CD8-positive, alpha-beta memory T cell (primary cell): ENCODE data around the gene SPNS2. TPM values are rescaled to one million over a fixed set of nuclear protein-coding genes. Genes with fewer than 3 reads are reported as not detected.

Source experiments
- CTCF ChIA-PET: fragments of 350-600 bp; sonication (Branson Sonifier 250); formaldehyde crosslinking; loops from one replicate; lab custom pipeline; 2021; ENCODE audit warnings: antibody characterized with exemption; lab: Charles Lee
- POLR2A ChIA-PET: fragments of 350-600 bp; sonication (Branson Sonifier 250); formaldehyde crosslinking; loops from one replicate; lab custom pipeline; 2021; ENCODE audit warnings: antibody characterized with exemption; lab: Charles Lee
- DNase-seq, 5 donors: peaks; one replicate each; pipeline versions ENCODE4 v3.0.0 to v3.0.0-alpha.2; 2020 to 2022; ENCODE audit warnings: mixed read lengths in 1 of 5
- H3K27ac ChIP-seq: one replicate; pipeline ENCODE4 v1.7.0; 2013; ENCODE audit warnings: low read depth, mild to moderate bottlenecking, low read length, moderate library complexity
- H3K27me3 ChIP-seq: 2 replicates; pipeline ENCODE4 v1.7.0; 2013; ENCODE audit warnings: low read length, mild to moderate bottlenecking; ENCODE audit not compliant: insufficient read depth, poor library complexity, severe bottlenecking
- H3K36me3 ChIP-seq: 2 replicates; pipeline ENCODE4 v1.7.0; 2013; ENCODE audit warnings: mild to moderate bottlenecking, low read length, moderate library complexity; ENCODE audit not compliant: insufficient read depth
- H3K4me1 ChIP-seq: 2 replicates; pipeline ENCODE4 v1.7.0; 2013; ENCODE audit warnings: mild to moderate bottlenecking, low read length, moderate library complexity; ENCODE audit not compliant: insufficient read depth
- H3K4me3 ChIP-seq: 2 replicates; pipeline ENCODE4 v1.7.0; 2013; ENCODE audit warnings: mild to moderate bottlenecking, low read length
- H3K9me3 ChIP-seq: 2 replicates; pipeline ENCODE4 v1.7.0; 2013; ENCODE audit warnings: mild to moderate bottlenecking, low read length
- H3K27ac Mint-ChIP-seq, 8 donors: one replicate each; pipeline ENCODE4 v1.8.0; 2020 to 2021; ENCODE audit warnings: mixed read lengths in 8 of 8, mild to moderate bottlenecking in 6 of 8, inconsistent platforms in 3 of 8, moderate library complexity in 3 of 8
- H3K27me3 Mint-ChIP-seq, 2 donors: one replicate each; pipeline ENCODE4 v1.8.0; 2020 to 2021; ENCODE audit warnings: mixed read lengths in 2 of 2, mild to moderate bottlenecking in 1 of 2, moderate library complexity in 1 of 2
- H3K36me3 Mint-ChIP-seq, 3 donors: one replicate each; pipeline ENCODE4 v1.8.0; 2020 to 2021; ENCODE audit warnings: mixed read lengths in 3 of 3, inconsistent platforms in 1 of 3, mild to moderate bottlenecking in 1 of 3
- H3K4me1 Mint-ChIP-seq, 3 donors: one replicate each; pipeline ENCODE4 v1.8.0; 2020 to 2021; ENCODE audit warnings: mixed read lengths in 3 of 3, inconsistent platforms in 1 of 3, mild to moderate bottlenecking in 1 of 3
- H3K4me3 Mint-ChIP-seq, 7 donors: one replicate each; pipeline ENCODE4 v1.8.0; 2020 to 2021; ENCODE audit warnings: mixed read lengths in 7 of 7, mild to moderate bottlenecking in 6 of 7, moderate library complexity in 4 of 7, inconsistent platforms in 2 of 7
- H3K9me3 Mint-ChIP-seq, 5 donors: one replicate each; pipeline ENCODE4 v1.8.0; 2020 to 2022; ENCODE audit warnings: mixed read lengths in 5 of 5, mild to moderate bottlenecking in 3 of 5, moderate library complexity in 2 of 5, inconsistent platforms in 1 of 5
- polyA plus RNA-seq: library from polyadenylated mRNA; unstranded; fragments of 300-500 nt; fragmentation: Illumina TruSeq; gene quantifications from one replicate; pipeline ENCODE4 v1.2.3, GENCODE V29; 2021
- total RNA-seq, 2 experiments: library from RNA; stranded (reverse); gene quantifications; one replicate each; pipeline ENCODE4 v1.2.3, GENCODE V29; 2021

The SPNS2 gene
- total and polyA plus RNA-seq, 3 experiments from 2014 or later = 0.10 to 0.50 (median 0.49) TPM

- POLR2A ChIA-PET = interaction anchor here (0.8 to 1.0 kb wide), 3 partner anchors 12 to 121 kb away, joined by 3 to 4 read pairs (median 4); partner anchors contain the start of gene SPNS3
Measured at GRCh38 chr17:4554997-4555799, 56.5 kb downstream of the SPNS2 start, which contains the start of gene MYBBP1A. Gene MYBBP1A (minus strand): TSS chr17:4555384. CDS start chr17:4555324, 60 bp downstream.

GRCh38 chr17:4555873-4556759 is 57.4 kb downstream of the SPNS2 start:
- Histone ChIP-seq H3K27me3 (no peaks in the 10 kb centered on the region), H3K9me3 (no peaks in the 10 kb centered on the region), H3K4me3 (peak overlapping the region; percentile 75), H3K4me1 (peaks cover 21% of the 10 kb centered on the region), H3K36me3 (peaks cover 7% of the 10 kb centered on the region), H3K27ac (peak overlapping the region; percentile 59)
- H3K36me3 Mint-ChIP-seq = peaks cover 0 to 35% (median 1%) of the 10 kb centered on the region in 3 donors
- POLR2A ChIA-PET = interaction anchor here (0.6 to 1.0 kb wide), 4 partner anchors 11 to 294 kb away, joined by 3 to 4 read pairs (median 4); partner anchors contain the start of gene SPNS3
- H3K9me3 Mint-ChIP-seq = no peaks in the 10 kb centered on the region
- H3K4me1 Mint-ChIP-seq = peaks cover 27 to 30% (median 30%) of the 10 kb centered on the region in 3 donors
- peak overlapping the region; percentile 65 to 99 (median 97) for H3K27ac Mint-ChIP-seq
- no peak for DNase-seq
- no peaks in the 10 kb centered on the region for H3K27me3 Mint-ChIP-seq
- CTCF ChIA-PET = interaction anchor here (1.7 to 2.5 kb wide), 2 partner anchors 10 to 11 kb away, joined by 14 to 18 read pairs; no protein-coding TSS in a partner anchor
- peak overlapping the region; percentile 83 to 97 (median 96) for H3K4me3 Mint-ChIP-seq

More at GRCh38 chr17:4554997-4555799, 56.5 kb downstream of the SPNS2 start, which contains the start of gene MYBBP1A:
- CTCF ChIA-PET = interaction anchor here (0.6 to 2.5 kb wide), 2 partner anchors 12 to 14 kb away, joined by 3 to 14 read pairs; no protein-coding TSS in a partner anchor
- Mint-ChIP-seq H3K36me3 (peaks cover 0 to 45% (median 3%) of the 10 kb centered on the region in 3 donors), H3K27ac (peak within 1 kb of the TSS; percentile 65 to 99 (median 97)), H3K4me3 (peak within 1 kb of the TSS; percentile 83 to 97 (median 96)), H3K9me3 (no peaks in the 10 kb centered on the region), H3K27me3 (no peaks in the 10 kb centered on the region), H3K4me1 (peaks cover 27 to 32% (median 30%) of the 10 kb centered on the region in 3 donors)
- no peaks in the 10 kb centered on the region for H3K9me3 ChIP-seq
- DNase-seq = peak; percentile 94 to 98 (median 97)
- peaks cover 21% of the 10 kb centered on the region for H3K4me1 ChIP-seq
- peaks cover 17% of the 10 kb centered on the region for H3K36me3 ChIP-seq
- no peaks in the 10 kb centered on the region for H3K27me3 ChIP-seq
- peak within 1 kb of the TSS; percentile 75 for H3K4me3 ChIP-seq
- peak within 1 kb of the TSS; percentile 59 for H3K27ac ChIP-seq

GRCh38 chr17:4556996-4557395 is 58.3 kb downstream of the SPNS2 start:
- POLR2A ChIA-PET = interaction anchor here (0.6 kb wide), 1 partner anchor 295 kb away, joined by 4 read pairs; no protein-coding TSS in a partner anchor
- H3K4me3 Mint-ChIP-seq = peak overlapping the region in 4 of 7 donors; percentile 36 to 96 (median 66)
- H3K27me3 ChIP-seq = no peaks in the 10 kb centered on the region
- peak overlapping the region in 2 of 8 donors; percentile 27 to 77 for H3K27ac Mint-ChIP-seq
- H3K4me1 ChIP-seq = peaks cover 23% of the 10 kb centered on the region
- no peaks in the 10 kb centered on the region for H3K9me3 ChIP-seq
- CTCF ChIA-PET = interaction anchor here (1.7 kb wide), 1 partner anchor 9 kb away, joined by 18 read pairs; no protein-coding TSS in a partner anchor
- no peaks in the 10 kb centered on the region for H3K27me3 Mint-ChIP-seq
- peaks cover 0 to 27% (median 0%) of the 10 kb centered on the region in 3 donors for H3K36me3 Mint-ChIP-seq
- H3K4me1 Mint-ChIP-seq = peaks cover 29 to 34% (median 34%) of the 10 kb centered on the region in 3 donors
- H3K36me3 ChIP-seq = peaks cover 6% of the 10 kb centered on the region
- no peak for DNase-seq
- no peak overlapping the region for H3K27ac ChIP-seq
- no peak overlapping the region for H3K4me3 ChIP-seq
- H3K9me3 Mint-ChIP-seq = no peaks in the 10 kb centered on the region

- Mint-ChIP-seq H3K4me1 (peaks cover 35 to 42% (median 42%) of the 10 kb centered on the region in 3 donors), H3K27ac (peak overlapping the region in 1 of 8 donors; percentile 61), H3K9me3 (no peaks in the 10 kb centered on the region), H3K36me3 (peaks cover 0 to 20% (median 0%) of the 10 kb centered on the region in 3 donors), H3K27me3 (no peaks in the 10 kb centered on the region), H3K4me3 (peak overlapping the region in 2 of 7 donors; percentile 40 to 80)
- peaks cover 6% of the 10 kb centered on the region for H3K36me3 ChIP-seq
- POLR2A ChIA-PET = no interaction called here
- no peaks in the 10 kb centered on the region for H3K9me3 ChIP-seq
- no peak overlapping the region for H3K27ac ChIP-seq
- peaks cover 31% of the 10 kb centered on the region for H3K4me1 ChIP-seq
- H3K4me3 ChIP-seq = no peak overlapping the region
- DNase-seq = no peak
- CTCF ChIA-PET = interaction anchor here (1.7 kb wide), 1 partner anchor 9 kb away, joined by 18 read pairs; no protein-coding TSS in a partner anchor
- H3K27me3 ChIP-seq = no peaks in the 10 kb centered on the region
Measured at GRCh38 chr17:4557626-4558346, 59.1 kb downstream of the SPNS2 start.

- Mint-ChIP-seq H3K36me3 (peaks cover 0 to 18% (median 0%) of the 10 kb centered on the region in 3 donors), H3K4me1 (peaks cover 35 to 47% (median 47%) of the 10 kb centered on the region in 3 donors), H3K4me3 (no peak overlapping the region), H3K27me3 (no peaks in the 10 kb centered on the region), H3K27ac (peak overlapping the region in 1 of 8 donors; percentile 61), H3K9me3 (no peaks in the 10 kb centered on the region)
- POLR2A ChIA-PET = interaction anchor here (0.6 kb wide), 1 partner anchor 477 kb away, joined by 4 read pairs; no protein-coding TSS in a partner anchor
- peaks cover under 1% of the 10 kb centered on the region for H3K36me3 ChIP-seq
- no peaks in the 10 kb centered on the region for H3K27me3 ChIP-seq
- CTCF ChIA-PET = no interaction called here
- no peak overlapping the region for H3K4me3 ChIP-seq
- H3K9me3 ChIP-seq = no peaks in the 10 kb centered on the region
- no peak for DNase-seq
- H3K27ac ChIP-seq = no peak overlapping the region
- peaks cover 31% of the 10 kb centered on the region for H3K4me1 ChIP-seq
Measured at GRCh38 chr17:4558347-4558971, 59.8 kb downstream of the SPNS2 start.

- Mint-ChIP-seq H3K4me1 (peaks cover 27 to 40% (median 39%) of the 10 kb centered on the region in 3 donors), H3K27me3 (no peaks in the 10 kb centered on the region), H3K27ac (peak overlapping the region in 1 of 8 donors; percentile 33), H3K36me3 (peaks cover 0 to 12% (median 0%) of the 10 kb centered on the region in 3 donors), H3K4me3 (no peak overlapping the region), H3K9me3 (no peaks in the 10 kb centered on the region)
- Histone ChIP-seq H3K4me1 (peaks cover 23% of the 10 kb centered on the region), H3K4me3 (no peak overlapping the region), H3K27me3 (no peaks in the 10 kb centered on the region), H3K9me3 (no peaks in the 10 kb centered on the region), H3K36me3 (no peaks in the 10 kb centered on the region), H3K27ac (no peak overlapping the region)
- POLR2A ChIA-PET = no interaction called here
- no peak for DNase-seq
- CTCF ChIA-PET = no interaction called here
Measured at GRCh38 chr17:4559139-4559791, 60.6 kb downstream of the SPNS2 start.
